ENCODE results near the gene CZIB. TPM values are rescaled to one million over a fixed set of nuclear protein-coding genes. Genes with fewer than 3 reads are reported as not detected.
"Not testable (repeated sequence)": the region's sequence is repeated elsewhere in the genome, so short reads cannot be mapped to it uniquely, and the experiment has no call there.

CZIB gene
- total RNA-seq, 2 experiments from 2014 or later: 38.2 to 41.3 TPM

DNA sequence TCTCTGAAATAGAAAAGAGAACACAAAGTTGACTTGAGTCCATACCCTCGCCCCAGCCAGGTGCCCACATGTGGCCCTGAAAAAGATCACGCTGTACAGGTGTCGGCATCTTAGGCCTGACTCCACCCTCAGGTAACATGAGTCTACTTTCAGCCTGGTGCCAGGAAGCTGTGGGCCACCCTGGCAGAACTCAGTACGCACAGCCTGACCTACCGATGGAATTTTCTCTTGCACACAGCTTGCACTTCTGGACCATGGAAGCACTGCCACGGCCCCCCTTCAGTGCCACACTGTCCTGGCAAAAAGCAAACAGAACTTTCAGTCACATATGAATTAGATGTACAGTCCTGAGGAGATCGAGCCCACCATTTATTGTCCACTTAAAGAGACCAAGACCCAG lies 2.2 kb downstream of the CZIB start:
- H3K36me3 Mint-ChIP-seq (ENCODE audit: low read depth): peaks cover 22% of the 10 kb centered on the region
- H3K4me3 Mint-ChIP-seq: no peak overlapping the region
- POLR2A ChIA-PET: interaction anchor here (3.2 kb wide), 1 partner anchor 109 kb away, joined by 11 read pairs; no protein-coding TSS in a partner anchor
- no peak overlapping the region for H3K27ac Mint-ChIP-seq
- CTCF ChIA-PET: no interaction called here
- no peaks in the 10 kb centered on the region for H3K27me3 Mint-ChIP-seq
- H3K4me1 Mint-ChIP-seq: peaks cover 29% of the 10 kb centered on the region
- no peaks in the 10 kb centered on the region for H3K9me3 Mint-ChIP-seq
- no peak for DNase-seq

- no peak overlapping the region for H3K4me3 Mint-ChIP-seq
- DNase-seq: no peak
- H3K9me3 Mint-ChIP-seq: no peaks in the 10 kb centered on the region
- ChIA-PET CTCF (interaction anchor here (0.6 kb wide), 1 partner anchor 792 kb away, joined by 5 read pairs; no protein-coding TSS in a partner anchor), POLR2A (interaction anchor here (1.7 kb wide), 1 partner anchor 18 kb away, joined by 5 read pairs; no protein-coding TSS in a partner anchor)
- H3K4me1 Mint-ChIP-seq: peaks cover 15% of the 10 kb centered on the region
- no peak overlapping the region for H3K27ac Mint-ChIP-seq
- no peaks in the 10 kb centered on the region for H3K27me3 Mint-ChIP-seq
- H3K36me3 Mint-ChIP-seq (ENCODE audit: low read depth): peaks cover 47% of the 10 kb centered on the region
Observed at GRCh38 chr1:53214376-53214940, 6.0 kb downstream of the CZIB start.

- peaks cover 67% of the 10 kb centered on the region for H3K36me3 Mint-ChIP-seq (ENCODE audit: low read depth)
Observed at GRCh38 chr1:53210954-53211353, 9.5 kb downstream of the CZIB start.

GRCh38 chr1:53210352-53210751 lies 10.1 kb downstream of the CZIB start:
- DNase-seq: no peak
- POLR2A ChIA-PET: interaction anchor here (1.3 kb wide), 1 partner anchor 11 kb away, joined by 3 read pairs; no protein-coding TSS in a partner anchor
- H3K4me3 Mint-ChIP-seq: no peak overlapping the region

More at GRCh38 chr1:53210954-53211353, 9.5 kb downstream of the CZIB start:
- ChIA-PET POLR2A (interaction anchor here (1.3 kb wide), 1 partner anchor 12 kb away, joined by 3 read pairs; no protein-coding TSS in a partner anchor), CTCF (no interaction called here)
- H3K4me1 Mint-ChIP-seq: no peaks in the 10 kb centered on the region
- no peak overlapping the region for H3K27ac Mint-ChIP-seq
- no peak for DNase-seq
- peaks cover 12% of the 10 kb centered on the region for H3K9me3 Mint-ChIP-seq
- H3K4me3 Mint-ChIP-seq: no peak overlapping the region
- no peaks in the 10 kb centered on the region for H3K27me3 Mint-ChIP-seq

DNA sequence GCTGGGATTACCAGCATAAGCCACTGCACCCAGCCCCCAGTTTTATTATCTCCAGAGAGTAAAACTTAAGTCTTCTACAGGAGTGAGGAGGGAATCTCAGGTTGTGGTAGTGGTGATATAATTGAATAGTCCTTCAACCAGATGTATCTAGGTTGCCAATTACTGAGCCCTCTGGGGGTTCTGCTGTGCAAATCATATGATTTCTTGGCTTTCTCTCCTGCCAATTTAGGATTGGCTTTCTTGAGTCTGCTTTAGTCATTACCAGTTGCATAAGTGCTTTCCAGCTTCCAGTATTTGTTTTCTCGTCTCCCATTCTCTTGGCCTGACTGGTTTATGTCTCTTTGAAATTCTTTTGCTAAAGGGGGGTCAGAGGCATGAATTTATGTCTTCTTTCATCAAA lies 12.7 kb downstream of the CZIB start:
- no peaks in the 10 kb centered on the region for H3K27me3 Mint-ChIP-seq

More at GRCh38 chr1:53210352-53210751, 10.1 kb downstream of the CZIB start:
- H3K36me3 Mint-ChIP-seq (ENCODE audit: low read depth): peaks cover 71% of the 10 kb centered on the region
- H3K27me3 Mint-ChIP-seq: no peaks in the 10 kb centered on the region
- H3K4me1 Mint-ChIP-seq: no peaks in the 10 kb centered on the region
- CTCF ChIA-PET: no interaction called here
- H3K9me3 Mint-ChIP-seq: peaks cover 13% of the 10 kb centered on the region
- no peak overlapping the region for H3K27ac Mint-ChIP-seq

DNA sequence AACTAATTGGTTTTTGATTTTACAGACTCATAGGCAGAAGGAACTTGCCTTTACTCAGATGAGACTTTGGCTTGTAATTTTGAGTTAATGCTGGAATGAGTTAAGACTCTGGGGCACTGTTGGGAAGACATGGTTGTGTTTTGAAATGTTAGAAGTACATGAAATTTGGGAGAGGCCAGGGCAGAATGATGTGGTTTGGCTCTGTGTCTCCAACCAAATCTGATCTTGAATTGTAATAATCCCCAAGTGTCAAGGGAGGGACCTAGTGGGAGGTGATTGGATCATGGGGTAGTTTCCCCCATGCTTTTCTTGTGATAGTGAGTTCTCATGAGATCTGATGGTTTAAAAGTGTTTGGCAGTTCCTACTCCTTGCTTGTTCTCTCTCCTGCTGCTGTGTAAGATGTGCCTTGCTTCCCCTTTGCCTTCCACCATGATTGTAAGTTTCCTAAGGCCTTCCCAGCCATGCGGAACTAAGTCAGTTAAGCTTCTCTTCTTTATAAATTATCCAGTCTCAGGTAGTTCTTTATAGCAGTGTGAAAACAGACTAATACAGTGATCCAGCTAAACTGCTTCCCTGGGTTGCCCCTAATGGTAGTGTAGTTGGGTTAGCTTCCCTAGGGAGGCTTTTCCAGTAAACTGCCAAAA lies 13.6 kb downstream of the CZIB start:
- Mint-ChIP-seq H3K4me3 (no peak overlapping the region), H3K36me3 (ENCODE audit: low read depth) (peaks cover 79% of the 10 kb centered on the region), H3K27me3 (no peaks in the 10 kb centered on the region), H3K27ac (no peak overlapping the region), H3K4me1 (no peaks in the 10 kb centered on the region), H3K9me3 (peaks cover 25% of the 10 kb centered on the region)
- ChIA-PET CTCF (no interaction called here), POLR2A (no interaction called here)
- DNase-seq: no peak

More for the DNA sequence above, 12.7 kb downstream of the CZIB start:
- ChIA-PET CTCF (no interaction called here), POLR2A (interaction anchor here (0.7 to 1.1 kb wide), 2 partner anchors 10 to 12 kb away, joined by 3 read pairs; no protein-coding TSS in a partner anchor)
- DNase-seq: no peak
- peaks cover 83% of the 10 kb centered on the region for H3K36me3 Mint-ChIP-seq (ENCODE audit: low read depth)
- no peaks in the 10 kb centered on the region for H3K4me1 Mint-ChIP-seq
- no peak overlapping the region for H3K27ac Mint-ChIP-seq
- peaks cover 25% of the 10 kb centered on the region for H3K9me3 Mint-ChIP-seq
- H3K4me3 Mint-ChIP-seq: no peak overlapping the region

- POLR2A ChIA-PET, H3K27me3 Mint-ChIP-seq: not testable (repeated sequence)
- H3K9me3 Mint-ChIP-seq: peaks cover 25% of the 10 kb centered on the region
Observed at GRCh38 chr1:53206083-53206685, 14.2 kb downstream of the CZIB start.

GRCh38 chr1:53205496-53205895 lies 14.9 kb downstream of the CZIB start:
- H3K9me3 Mint-ChIP-seq: peaks cover 25% of the 10 kb centered on the region
- H3K4me3 Mint-ChIP-seq, H3K4me1 Mint-ChIP-seq, H3K27ac Mint-ChIP-seq, DNase-seq, H3K27me3 Mint-ChIP-seq, POLR2A ChIA-PET: not testable (repeated sequence)
- peaks cover 82% of the 10 kb centered on the region for H3K36me3 Mint-ChIP-seq (ENCODE audit: low read depth)
- CTCF ChIA-PET: interaction anchor here (0.6 kb wide), 1 partner anchor 1205 kb away, joined by 3 read pairs; no protein-coding TSS in a partner anchor

More at GRCh38 chr1:53206083-53206685, 14.2 kb downstream of the CZIB start:
- not testable (repeated sequence) for H3K27ac Mint-ChIP-seq, H3K4me3 Mint-ChIP-seq, DNase-seq, H3K4me1 Mint-ChIP-seq
- CTCF ChIA-PET: interaction anchor here (0.6 kb wide), 1 partner anchor 1205 kb away, joined by 3 read pairs; no protein-coding TSS in a partner anchor
- peaks cover 80% of the 10 kb centered on the region for H3K36me3 Mint-ChIP-seq (ENCODE audit: low read depth)

GRCh38 chr1:53203466-53203865 lies 17.0 kb downstream of the CZIB start:
- Mint-ChIP-seq H3K36me3 (ENCODE audit: low read depth) (peaks cover 62% of the 10 kb centered on the region), H3K27ac (no peak overlapping the region), H3K4me3 (no peak overlapping the region), H3K4me1 (peaks cover 4% of the 10 kb centered on the region), H3K27me3 (no peaks in the 10 kb centered on the region), H3K9me3 (peaks cover 25% of the 10 kb centered on the region)
- no peak for DNase-seq
- ChIA-PET CTCF (interaction anchor here (1.7 to 1.9 kb wide), 2 partner anchors 9 to 21 kb away, joined by 4 read pairs; no protein-coding TSS in a partner anchor), POLR2A (no interaction called here)

GRCh38 chr1:53198241-53198651 lies 22.2 kb downstream of the CZIB start:
- no peak for DNase-seq
- H3K27ac Mint-ChIP-seq: peak overlapping the region; percentile 97
- ChIA-PET POLR2A (interaction anchor here (1.0 to 2.3 kb wide), 4 partner anchors 9 to 215 kb away, joined by 3 to 17 read pairs (median 4); partner anchors contain the start of gene CZIB), CTCF (no interaction called here)
- peaks cover 26% of the 10 kb centered on the region for H3K4me1 Mint-ChIP-seq
- peak overlapping the region; percentile 98 for H3K4me3 Mint-ChIP-seq
- no peaks in the 10 kb centered on the region for H3K9me3 Mint-ChIP-seq
- H3K27me3 Mint-ChIP-seq: no peaks in the 10 kb centered on the region
- H3K36me3 Mint-ChIP-seq (ENCODE audit: low read depth): peaks cover 31% of the 10 kb centered on the region

GRCh38 chr1:53197291-53198200 lies 22.9 kb downstream of the CZIB start:
- DNase-seq: no peak
- Mint-ChIP-seq H3K27ac (peak overlapping the region; percentile 97), H3K27me3 (no peaks in the 10 kb centered on the region), H3K9me3 (no peaks in the 10 kb centered on the region), H3K4me3 (peak overlapping the region; percentile 98), H3K36me3 (ENCODE audit: low read depth) (peaks cover 24% of the 10 kb centered on the region), H3K4me1 (peaks cover 26% of the 10 kb centered on the region)
- ChIA-PET CTCF (no interaction called here), POLR2A (interaction anchor here (1.0 to 2.3 kb wide), 4 partner anchors 10 to 215 kb away, joined by 3 to 17 read pairs (median 4); partner anchors contain the start of gene CZIB)

Data from activated CD4-positive, alpha-beta memory T cell treated with anti-CD3 and anti-CD28 coated beads, Interleukin-2, amount 10 ng/mL, durations not matched to agents 7 days and 5 days (primary cell).